ENCODE data around the gene MYO1D. TPM values are rescaled to one million over a fixed set of nuclear protein-coding genes. Genes with fewer than 3 reads are reported as not detected.

Gene MYO1D
- total and polyA plus RNA-seq, 5 donors from 2014 or later = 1.5 to 8.2 (median 2.7) TPM

GRCh38 chr17:32519228-32520103 lies 357.5 kb downstream of the MYO1D start:
- ATAC-seq (ENCODE audit: low read depth in 2 of 2) (peak; percentile 48 to 65), DNase-seq (peak in 2 of 3 donors; percentile 36 to 51)
- H3K27ac Mint-ChIP-seq = peak overlapping the region; percentile 96 to 100 (median 99)
- H3K4me3 Mint-ChIP-seq = peak overlapping the region; percentile 78 to 96 (median 88)
- no peaks in the 10 kb centered on the region for H3K9me3 ChIP-seq (ENCODE audit: control insufficient read depth in 2 of 2, low read length in 2 of 2)
- H3K27me3 ChIP-seq (ENCODE audit: control insufficient read depth, insufficient read depth, low read length) = no peaks in the 10 kb centered on the region
- H3K4me1 Mint-ChIP-seq = peaks cover 28 to 83% (median 51%) of the 10 kb centered on the region in 4 donors
- H3K4me3 ChIP-seq (ENCODE audit: low read depth, low read length) = peak overlapping the region; percentile 74
- H3K4me1 ChIP-seq (ENCODE audit: control insufficient read depth, insufficient read depth, low read length, poor library complexity, severe bottlenecking) = peaks cover 67% of the 10 kb centered on the region
- peak overlapping the region; percentile 60 for H3K27ac ChIP-seq (ENCODE audit: insufficient read depth, low read length, poor library complexity, severe bottlenecking)
- H3K36me3 ChIP-seq (ENCODE audit: control insufficient read depth, insufficient read depth, low read length) = no peaks in the 10 kb centered on the region
- peaks cover 21% of the 10 kb centered on the region for H3K27me3 Mint-ChIP-seq
- peaks cover 3% of the 10 kb centered on the region for H3K36me3 Mint-ChIP-seq
- H3K9me3 Mint-ChIP-seq = no peaks in the 10 kb centered on the region

- Mint-ChIP-seq H3K9me3 (no peaks in the 10 kb centered on the region), H3K27me3 (peaks cover 18% of the 10 kb centered on the region), H3K4me3 (peak overlapping the region; percentile 66 to 84 (median 78)), H3K36me3 (peaks cover 3% of the 10 kb centered on the region), H3K27ac (peak overlapping the region; percentile 66 to 90 (median 82)), H3K4me1 (peaks cover 23 to 76% (median 46%) of the 10 kb centered on the region in 4 donors)
- H3K4me3 ChIP-seq (ENCODE audit: low read depth, low read length) = no peak overlapping the region
- ATAC-seq (ENCODE audit: low read depth in 2 of 2) = no peak
- no peaks in the 10 kb centered on the region for H3K27me3 ChIP-seq (ENCODE audit: control insufficient read depth, insufficient read depth, low read length)
- peaks cover 59% of the 10 kb centered on the region for H3K4me1 ChIP-seq (ENCODE audit: control insufficient read depth, insufficient read depth, low read length, poor library complexity, severe bottlenecking)
- peak overlapping the region; percentile 60 for H3K27ac ChIP-seq (ENCODE audit: insufficient read depth, low read length, poor library complexity, severe bottlenecking)
- H3K9me3 ChIP-seq (ENCODE audit: control insufficient read depth in 2 of 2, low read length in 2 of 2) = no peaks in the 10 kb centered on the region
- H3K36me3 ChIP-seq (ENCODE audit: control insufficient read depth, insufficient read depth, low read length) = no peaks in the 10 kb centered on the region
- no peak for DNase-seq
Observed at GRCh38 chr17:32518646-32519227, 358.2 kb downstream of the MYO1D start.

GRCh38 chr17:32517982-32518381 lies 358.9 kb downstream of the MYO1D start:
- no peak for ATAC-seq (ENCODE audit: low read depth in 2 of 2)

GRCh38 chr17:32516940-32517701 lies 359.8 kb downstream of the MYO1D start:
- no peaks in the 10 kb centered on the region for H3K9me3 ChIP-seq (ENCODE audit: control insufficient read depth in 2 of 2, low read length in 2 of 2)
- Mint-ChIP-seq H3K4me3 (peak overlapping the region; percentile 4 to 74 (median 48)), H3K4me1 (peaks cover 18 to 72% (median 39%) of the 10 kb centered on the region in 4 donors), H3K27ac (peak overlapping the region; percentile 74 to 82 (median 76)), H3K9me3 (no peaks in the 10 kb centered on the region), H3K27me3 (peaks cover 23% of the 10 kb centered on the region), H3K36me3 (no peaks in the 10 kb centered on the region)
- H3K27me3 ChIP-seq (ENCODE audit: control insufficient read depth, insufficient read depth, low read length) = no peaks in the 10 kb centered on the region
- ATAC-seq (ENCODE audit: low read depth in 2 of 2) (no peak), DNase-seq (no peak)
- no peak overlapping the region for H3K27ac ChIP-seq (ENCODE audit: insufficient read depth, low read length, poor library complexity, severe bottlenecking)
- peaks cover 49% of the 10 kb centered on the region for H3K4me1 ChIP-seq (ENCODE audit: control insufficient read depth, insufficient read depth, low read length, poor library complexity, severe bottlenecking)
- peak overlapping the region; percentile 15 for H3K4me3 ChIP-seq (ENCODE audit: low read depth, low read length)
- no peaks in the 10 kb centered on the region for H3K36me3 ChIP-seq (ENCODE audit: control insufficient read depth, insufficient read depth, low read length)

More at GRCh38 chr17:32517982-32518381, 358.9 kb downstream of the MYO1D start:
- no peak for DNase-seq
- Mint-ChIP-seq H3K36me3 (peaks cover 3% of the 10 kb centered on the region), H3K4me1 (peaks cover 18 to 73% (median 44%) of the 10 kb centered on the region in 4 donors), H3K27me3 (peaks cover 22% of the 10 kb centered on the region), H3K27ac (peak overlapping the region; percentile 66 to 90 (median 82)), H3K9me3 (no peaks in the 10 kb centered on the region), H3K4me3 (peak overlapping the region in 3 of 4 donors; percentile 78 to 84 (median 78))
- H3K36me3 ChIP-seq (ENCODE audit: control insufficient read depth, insufficient read depth, low read length) = no peaks in the 10 kb centered on the region
- peaks cover 52% of the 10 kb centered on the region for H3K4me1 ChIP-seq (ENCODE audit: control insufficient read depth, insufficient read depth, low read length, poor library complexity, severe bottlenecking)
- H3K4me3 ChIP-seq (ENCODE audit: low read depth, low read length) = no peak overlapping the region
- H3K27ac ChIP-seq (ENCODE audit: insufficient read depth, low read length, poor library complexity, severe bottlenecking) = no peak overlapping the region
- no peaks in the 10 kb centered on the region for H3K9me3 ChIP-seq (ENCODE audit: control insufficient read depth in 2 of 2, low read length in 2 of 2)
- no peaks in the 10 kb centered on the region for H3K27me3 ChIP-seq (ENCODE audit: control insufficient read depth, insufficient read depth, low read length)

- no peak overlapping the region for H3K27ac ChIP-seq (ENCODE audit: insufficient read depth, low read length, poor library complexity, severe bottlenecking)
- ATAC-seq (ENCODE audit: low read depth in 2 of 2) = no peak
- peaks cover 24% of the 10 kb centered on the region for H3K27me3 Mint-ChIP-seq
Observed at GRCh38 chr17:32516450-32516849, 360.5 kb downstream of the MYO1D start.

GRCh38 chr17:32515677-32516383 lies 361.1 kb downstream of the MYO1D start:
- ATAC-seq (ENCODE audit: low read depth in 2 of 2) (no peak), DNase-seq (no peak)
- Histone ChIP-seq H3K4me3 (ENCODE audit: low read depth, low read length) (no peak overlapping the region), H3K9me3 (ENCODE audit: control insufficient read depth in 2 of 2, low read length in 2 of 2) (no peaks in the 10 kb centered on the region), H3K4me1 (ENCODE audit: control insufficient read depth, insufficient read depth, low read length, poor library complexity, severe bottlenecking) (peaks cover 45% of the 10 kb centered on the region), H3K27me3 (ENCODE audit: control insufficient read depth, insufficient read depth, low read length) (no peaks in the 10 kb centered on the region), H3K36me3 (ENCODE audit: control insufficient read depth, insufficient read depth, low read length) (no peaks in the 10 kb centered on the region), H3K27ac (ENCODE audit: insufficient read depth, low read length, poor library complexity, severe bottlenecking) (no peak overlapping the region)
- Mint-ChIP-seq H3K36me3 (peaks cover 3% of the 10 kb centered on the region), H3K27me3 (peaks cover 26% of the 10 kb centered on the region), H3K9me3 (no peaks in the 10 kb centered on the region), H3K4me3 (peak overlapping the region in 2 of 4 donors; percentile 7 to 27), H3K27ac (peak overlapping the region; percentile 32 to 82 (median 54)), H3K4me1 (peaks cover 23 to 73% (median 39%) of the 10 kb centered on the region in 4 donors)

More at GRCh38 chr17:32516450-32516849, 360.5 kb downstream of the MYO1D start:
- no peaks in the 10 kb centered on the region for H3K36me3 ChIP-seq (ENCODE audit: control insufficient read depth, insufficient read depth, low read length)
- Mint-ChIP-seq H3K4me1 (peaks cover 21 to 75% (median 40%) of the 10 kb centered on the region in 4 donors), H3K4me3 (no peak overlapping the region), H3K27ac (peak overlapping the region in 2 of 3 donors; percentile 7 to 82), H3K9me3 (no peaks in the 10 kb centered on the region), H3K36me3 (no peaks in the 10 kb centered on the region)
- no peak for DNase-seq
- H3K9me3 ChIP-seq (ENCODE audit: control insufficient read depth in 2 of 2, low read length in 2 of 2) = no peaks in the 10 kb centered on the region
- H3K4me3 ChIP-seq (ENCODE audit: low read depth, low read length) = no peak overlapping the region
- peaks cover 49% of the 10 kb centered on the region for H3K4me1 ChIP-seq (ENCODE audit: control insufficient read depth, insufficient read depth, low read length, poor library complexity, severe bottlenecking)
- H3K27me3 ChIP-seq (ENCODE audit: control insufficient read depth, insufficient read depth, low read length) = no peaks in the 10 kb centered on the region

- Histone ChIP-seq H3K27me3 (ENCODE audit: control insufficient read depth, insufficient read depth, low read length) (no peaks in the 10 kb centered on the region), H3K27ac (ENCODE audit: insufficient read depth, low read length, poor library complexity, severe bottlenecking) (no peak overlapping the region), H3K4me3 (ENCODE audit: low read depth, low read length) (no peak overlapping the region), H3K36me3 (ENCODE audit: control insufficient read depth, insufficient read depth, low read length) (no peaks in the 10 kb centered on the region), H3K9me3 (ENCODE audit: control insufficient read depth in 2 of 2, low read length in 2 of 2) (no peaks in the 10 kb centered on the region), H3K4me1 (ENCODE audit: control insufficient read depth, insufficient read depth, low read length, poor library complexity, severe bottlenecking) (peaks cover 33% of the 10 kb centered on the region)
- peaks cover 17 to 68% (median 29%) of the 10 kb centered on the region in 4 donors for H3K4me1 Mint-ChIP-seq
- H3K9me3 Mint-ChIP-seq = no peaks in the 10 kb centered on the region
- peaks cover 17% of the 10 kb centered on the region for H3K27me3 Mint-ChIP-seq
- H3K4me3 Mint-ChIP-seq = no peak overlapping the region
- H3K27ac Mint-ChIP-seq = peak overlapping the region in 1 of 3 donors; percentile 12
- ATAC-seq (ENCODE audit: low read depth in 2 of 2) (no peak), DNase-seq (no peak)
- peaks cover 3% of the 10 kb centered on the region for H3K36me3 Mint-ChIP-seq
Observed at GRCh38 chr17:32514606-32515005, 362.3 kb downstream of the MYO1D start.
